ENCODE data around the gene IER3. TPM values are rescaled to one million over a fixed set of nuclear protein-coding genes. Genes with fewer than 3 reads are reported as not detected.
A peak's percentile ranks its signal among the peaks of the same experiment; 100 is the strongest.

Gene IER3
- total and polyA plus RNA-seq, 2 of the 13 experiments (the other 11 are each of a cell fraction or from before 2014, with no cell fraction given) = 51.1 to 131 TPM

DNA sequence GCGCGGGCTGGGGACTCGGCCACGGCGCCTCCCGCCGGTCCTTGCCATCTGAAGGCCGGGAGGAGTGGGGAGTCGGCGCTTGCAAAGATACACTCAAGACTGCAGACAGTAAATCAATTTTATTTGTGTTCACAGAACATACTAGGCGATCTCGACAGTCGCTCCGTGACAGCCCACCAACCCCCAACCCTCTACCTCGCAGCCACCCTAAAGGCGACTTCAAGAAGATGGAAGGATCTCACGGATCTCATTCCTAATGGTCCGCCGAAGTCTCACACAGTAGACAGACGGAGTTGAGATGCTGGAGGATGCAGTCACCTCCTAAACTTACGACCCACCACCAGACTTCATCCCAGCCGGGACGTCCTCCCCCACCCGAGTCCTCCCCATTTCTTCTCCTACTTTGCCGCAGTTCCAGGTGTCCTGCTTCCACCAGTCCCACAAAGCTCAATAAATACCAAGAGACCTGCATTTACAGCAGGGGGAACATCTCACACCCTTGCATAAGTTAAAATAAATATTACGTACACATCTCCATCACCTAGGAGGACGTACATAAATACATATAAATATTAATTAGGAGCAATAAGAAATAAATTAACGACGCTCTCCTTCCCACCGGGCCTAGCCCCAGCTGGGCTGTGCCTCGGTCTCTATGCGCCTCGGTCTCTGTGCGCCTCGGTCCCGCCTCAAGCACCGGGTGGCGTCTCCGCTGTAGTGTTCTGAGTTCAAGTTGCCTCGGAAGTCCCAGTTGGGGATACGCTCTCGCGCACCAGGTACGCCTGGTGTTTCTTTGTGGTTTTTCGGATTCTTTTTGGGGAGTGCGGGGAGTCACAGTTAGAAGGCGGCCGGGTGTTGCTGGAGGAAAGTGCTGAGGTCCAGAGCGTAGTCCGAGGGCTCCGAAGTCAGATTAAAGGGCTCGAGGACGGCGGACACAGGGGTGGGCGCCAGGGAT lies 971 bp downstream of the IER3 start (continued):
- peak; percentile 44; the same call in 1 of the 2 replicates for TF ChIP-seq ZNF441 (CRISPR knock-in tag; IDR thresholded peaks at IDR 0.05; ENCODE audit: borderline replicate concordance)
- peak; percentile 50; the same call in 1 of the 2 replicates for TF ChIP-seq ELF4 (CRISPR knock-in tag; IDR thresholded peaks at IDR 0.05; ENCODE audit: borderline replicate concordance)
- no peak for TF ChIP-seq ZNF574 (CRISPR knock-in tag; IDR thresholded peaks at IDR 0.05)
- TF ChIP-seq PHF5A (CRISPR knock-in tag; IDR thresholded peaks at IDR 0.05; ENCODE audit: low read depth, unreplicated experiment) = peak; percentile 23
- TF ChIP-seq ZNF513 (CRISPR knock-in tag; conservative IDR thresholded peaks at IDR 0.05) = 0 out of 2 replicates have a peak, but pooled peaks have one; percentile 21
- 0 out of 2 replicates have a peak, but pooled peaks have one; percentile 2 for TF ChIP-seq BRD4 (CRISPR knock-in tag; IDR thresholded peaks at IDR 0.05)
- TF ChIP-seq, protein P1, sequence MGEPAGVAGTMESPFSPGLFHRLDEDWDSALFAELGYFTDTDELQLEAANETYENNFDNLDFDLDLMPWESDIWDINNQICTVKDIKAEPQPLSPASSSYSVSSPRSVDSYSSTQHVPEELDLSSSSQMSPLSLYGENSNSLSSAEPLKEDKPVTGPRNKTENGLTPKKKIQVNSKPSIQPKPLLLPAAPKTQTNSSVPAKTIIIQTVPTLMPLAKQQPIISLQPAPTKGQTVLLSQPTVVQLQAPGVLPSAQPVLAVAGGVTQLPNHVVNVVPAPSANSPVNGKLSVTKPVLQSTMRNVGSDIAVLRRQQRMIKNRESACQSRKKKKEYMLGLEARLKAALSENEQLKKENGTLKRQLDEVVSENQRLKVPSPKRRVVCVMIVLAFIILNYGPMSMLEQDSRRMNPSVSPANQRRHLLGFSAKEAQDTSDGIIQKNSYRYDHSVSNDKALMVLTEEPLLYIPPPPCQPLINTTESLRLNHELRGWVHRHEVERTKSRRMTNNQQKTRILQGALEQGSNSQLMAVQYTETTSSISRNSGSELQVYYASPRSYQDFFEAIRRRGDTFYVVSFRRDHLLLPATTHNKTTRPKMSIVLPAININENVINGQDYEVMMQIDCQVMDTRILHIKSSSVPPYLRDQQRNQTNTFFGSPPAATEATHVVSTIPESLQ (CRISPR knock-in tag; conservative IDR thresholded peaks at IDR 0.05) = peak; percentile 51; the same call in 1 of the 2 replicates
- no peak for TF ChIP-seq ZNF547 (CRISPR knock-in tag; IDR thresholded peaks at IDR 0.05)
- peak; percentile 89 for TF ChIP-seq PCBP2 (optimal IDR thresholded peaks at IDR 0.05; ENCODE audit: low read depth, low read length, poor library complexity, severe bottlenecking)
- TF ChIP-seq FOXC1 (CRISPR knock-in tag; IDR thresholded peaks at IDR 0.05; ENCODE audit: borderline replicate concordance) = 0 out of 2 replicates have a peak, but pooled peaks have one; percentile 35
- TF ChIP-seq ZNF180 (CRISPR knock-in tag; IDR thresholded peaks at IDR 0.05; ENCODE audit: borderline replicate concordance, low read depth) = 0 out of 2 replicates have a peak, but pooled peaks have one; percentile 18
- TF ChIP-seq ZNF431 (CRISPR knock-in tag; IDR thresholded peaks at IDR 0.05; ENCODE audit: borderline replicate concordance, low read depth) = peak; percentile 51; the same call in 1 of the 2 replicates
- TF ChIP-seq SAP130 (CRISPR knock-in tag; IDR thresholded peaks at IDR 0.05; ENCODE audit: low read depth) = no peak; the same call in none of the 2 replicates
- peak; percentile 16; the same call in 1 of the 2 replicates for TF ChIP-seq MEF2D (CRISPR knock-in tag; IDR thresholded peaks at IDR 0.05)
- TF ChIP-seq, protein P2, sequence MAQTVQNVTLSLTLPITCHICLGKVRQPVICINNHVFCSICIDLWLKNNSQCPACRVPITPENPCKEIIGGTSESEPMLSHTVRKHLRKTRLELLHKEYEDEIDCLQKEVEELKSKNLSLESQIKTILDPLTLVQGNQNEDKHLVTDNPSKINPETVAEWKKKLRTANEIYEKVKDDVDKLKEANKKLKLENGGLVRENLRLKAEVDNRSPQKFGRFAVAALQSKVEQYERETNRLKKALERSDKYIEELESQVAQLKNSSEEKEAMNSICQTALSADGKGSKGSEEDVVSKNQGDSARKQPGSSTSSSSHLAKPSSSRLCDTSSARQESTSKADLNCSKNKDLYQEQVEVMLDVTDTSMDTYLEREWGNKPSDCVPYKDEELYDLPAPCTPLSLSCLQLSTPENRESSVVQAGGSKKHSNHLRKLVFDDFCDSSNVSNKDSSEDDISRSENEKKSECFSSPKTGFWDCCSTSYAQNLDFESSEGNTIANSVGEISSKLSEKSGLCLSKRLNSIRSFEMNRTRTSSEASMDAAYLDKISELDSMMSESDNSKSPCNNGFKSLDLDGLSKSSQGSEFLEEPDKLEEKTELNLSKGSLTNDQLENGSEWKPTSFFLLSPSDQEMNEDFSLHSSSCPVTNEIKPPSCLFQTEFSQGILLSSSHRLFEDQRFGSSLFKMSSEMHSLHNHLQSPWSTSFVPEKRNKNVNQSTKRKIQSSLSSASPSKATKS (CRISPR knock-in tag; IDR thresholded peaks at IDR 0.05) = peak; percentile 80; the same call in 1 of the 2 replicates
- peak; percentile 94 for TF ChIP-seq ZNF768 (CRISPR knock-in tag; IDR thresholded peaks at IDR 0.05)
- TF ChIP-seq, protein P3, sequence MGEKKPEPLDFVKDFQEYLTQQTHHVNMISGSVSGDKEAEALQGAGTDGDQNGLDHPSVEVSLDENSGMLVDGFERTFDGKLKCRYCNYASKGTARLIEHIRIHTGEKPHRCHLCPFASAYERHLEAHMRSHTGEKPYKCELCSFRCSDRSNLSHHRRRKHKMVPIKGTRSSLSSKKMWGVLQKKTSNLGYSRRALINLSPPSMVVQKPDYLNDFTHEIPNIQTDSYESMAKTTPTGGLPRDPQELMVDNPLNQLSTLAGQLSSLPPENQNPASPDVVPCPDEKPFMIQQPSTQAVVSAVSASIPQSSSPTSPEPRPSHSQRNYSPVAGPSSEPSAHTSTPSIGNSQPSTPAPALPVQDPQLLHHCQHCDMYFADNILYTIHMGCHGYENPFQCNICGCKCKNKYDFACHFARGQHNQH (CRISPR knock-in tag; IDR thresholded peaks at IDR 0.05) = no peak
